Stomach (tissue), 9 donors: ENCODE measurements around the gene PRICKLE2. TPM values are rescaled to one million over a fixed set of nuclear protein-coding genes. Genes with fewer than 3 reads are reported as not detected.

Source experiments
- DNase-seq, 2 donors: peaks; one replicate each; pipeline versions ENCODE4 v3.0.0 to v3.0.0-alpha.2; 2013 to 2019
- H3K27ac ChIP-seq, 5 donors: fragments of 200-600 bp in 4 of 5; sonication (generic) in 4 of 5; one replicate each; pipeline ENCODE4 v1.5.1; 2013 to 2019; ENCODE audit warnings: mild to moderate bottlenecking in 1 of 5, moderate library complexity in 1 of 5
- H3K27me3 ChIP-seq, 3 donors: fragments of 200-600 bp; sonication (generic); one replicate each; pipeline ENCODE4 v1.5.1; 2017 to 2019; ENCODE audit warnings: mixed run types in 1 of 3
- H3K36me3 ChIP-seq, 4 donors: fragments of 200-600 bp; sonication (generic); 1 replicate in 3 of 4; 2 replicates in 1 of 4; pipeline ENCODE4 v1.5.1; 2016 to 2019
- H3K4me1 ChIP-seq, 4 donors: fragments of 200-600 bp; sonication (generic); one replicate each; pipeline ENCODE4 v1.5.1; 2016 to 2019
- H3K4me3 ChIP-seq, 4 donors: fragments of 200-600 bp; sonication (generic) in 3 of 4; one replicate each; pipeline ENCODE4 v1.5.1; 2016 to 2019; ENCODE audit warnings: mild to moderate bottlenecking in 1 of 4
- H3K9me3 ChIP-seq, 4 donors: fragments of 200-600 bp; sonication (generic); one replicate each; pipeline ENCODE4 v1.5.1; 2016 to 2019
- EP300 ChIP-seq: sonication (generic); formaldehyde crosslinking; IDR thresholded peaks from one replicate; pipeline ENCODE4 v1.6.1; 2017; ENCODE audit warnings: antibody characterized with exemption
- POLR2A ChIP-seq, 4 donors: fragments of 450-650 bp; IDR thresholded peaks; one replicate each; pipeline ENCODE4 v1.6.1; 2016; ENCODE audit warnings: antibody characterized with exemption in 4 of 4, control low read depth in 2 of 4, mild to moderate bottlenecking in 1 of 4, moderate library complexity in 1 of 4
- POLR2AphosphoS5 ChIP-seq, 3 donors: sonication (generic); formaldehyde crosslinking; IDR thresholded peaks; one replicate each; pipeline ENCODE4 v1.6.1; 2016; ENCODE audit warnings: antibody characterized with exemption in 3 of 3
- WGBS, 5 donors: extraction: QIAGEN DNeasy Blood & Tissue Kit in 3 of 5; methylation state at CpG; one replicate each; pipeline versions ENCODE4 v1.1.5 to v1.1.7; 2013 to 2018; 5-methylcytosine and 5-hydroxymethylcytosine counted together
- intact Hi-C: fragments of 100-400 bp; cut with DNase I; formaldehyde crosslinking; loops from one replicate; pipeline ENCODE4 v1.15.1; 2023; ENCODE audit warnings: low total_unique reads
- polyA plus RNA-seq, 3 donors: library from polyadenylated mRNA; stranded (reverse); fragments of 200-250 nt; gene quantifications; one replicate each; pipeline ENCODE4 v1.2.3, GENCODE V29; 2013
- total RNA-seq, 5 donors: library from RNA; depleted of rRNA; stranded (reverse); fragments of >200 nt; gene quantifications; one replicate each; pipeline versions ENCODE4 v1.1.0 to v1.2.3, GENCODE V29; 2014 to 2016
- TF ChIP-seq, protein P1 (sequence below), 7 experiments: fragments of 450-650 bp in 4 of 7; fragments of 200-600 bp in 3 of 7; sonication (generic) in 3 of 7; IDR thresholded peaks; one replicate each; pipeline ENCODE4 v1.5.1; 2016 to 2019; ENCODE audit warnings: antibody characterized with exemption in 7 of 7, control low read depth in 2 of 7, mild to moderate bottlenecking in 1 of 7
- donor health status: healthy with polysubstance abuse.
- donor health status: Bipolar disorder and iron deficiency.
- donor health status: healthy.

PRICKLE2 gene
- total and polyA plus RNA-seq, 8 donors, result 3.7 to 59.1 (median 21.0) TPM

DNA sequence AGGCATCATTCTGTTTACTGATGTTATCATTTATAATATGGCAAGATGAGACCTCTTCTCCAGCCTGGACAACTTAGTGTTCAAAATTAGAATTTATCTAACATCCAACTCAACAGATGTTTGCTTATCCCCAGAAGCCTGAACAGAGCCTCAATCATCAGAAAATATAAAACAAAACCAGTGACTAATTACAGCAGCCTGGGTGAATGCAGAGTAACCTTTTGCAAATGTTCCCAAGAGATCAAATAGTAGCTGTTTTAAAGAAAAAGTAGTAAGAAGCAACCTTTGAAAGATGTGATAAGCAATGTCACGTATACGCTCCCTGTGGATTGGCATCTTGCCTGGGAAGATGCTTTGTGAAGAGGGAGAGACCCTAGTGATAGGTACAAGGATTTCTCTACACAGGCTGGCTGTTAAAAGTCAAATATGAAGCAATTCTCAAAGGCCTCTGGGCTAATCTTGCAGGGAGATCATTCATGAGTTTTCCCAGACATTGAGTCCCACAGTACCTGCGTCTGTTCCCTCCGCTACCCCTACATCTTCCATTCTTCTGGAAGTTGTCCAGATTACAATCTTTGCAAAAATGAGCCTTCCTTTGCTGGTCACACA, 39.3 kb upstream of the PRICKLE2 start:
- Histone ChIP-seq H3K4me1 (peaks cover 0 to 59% (median 28%) of the 10 kb centered on the region in 4 donors), H3K27ac (peak overlapping the region in 4 of 5 donors; percentile 54 to 94 (median 87)), H3K36me3 (no peaks in the 10 kb centered on the region), H3K27me3 (peaks cover 0 to 8% (median 5%) of the 10 kb centered on the region in 3 donors), H3K4me3 (peak overlapping the region in 3 of 4 donors; percentile 31 to 65 (median 36)), H3K9me3 (no peaks in the 10 kb centered on the region)
- intact Hi-C loops, result no loop called here
- WGBS, 5 donors, result 47 to 70% (median 56%) methylated on average over 4 of the region's 4 CpGs
- DNase-seq, result no peak
- TF ChIP-seq EP300 (no peak), POLR2A (IDR thresholded peaks at IDR 0.05) (no peak), POLR2AphosphoS5 (IDR thresholded peaks at IDR 0.05) (no peak)
- TF ChIP-seq, protein P1, sequence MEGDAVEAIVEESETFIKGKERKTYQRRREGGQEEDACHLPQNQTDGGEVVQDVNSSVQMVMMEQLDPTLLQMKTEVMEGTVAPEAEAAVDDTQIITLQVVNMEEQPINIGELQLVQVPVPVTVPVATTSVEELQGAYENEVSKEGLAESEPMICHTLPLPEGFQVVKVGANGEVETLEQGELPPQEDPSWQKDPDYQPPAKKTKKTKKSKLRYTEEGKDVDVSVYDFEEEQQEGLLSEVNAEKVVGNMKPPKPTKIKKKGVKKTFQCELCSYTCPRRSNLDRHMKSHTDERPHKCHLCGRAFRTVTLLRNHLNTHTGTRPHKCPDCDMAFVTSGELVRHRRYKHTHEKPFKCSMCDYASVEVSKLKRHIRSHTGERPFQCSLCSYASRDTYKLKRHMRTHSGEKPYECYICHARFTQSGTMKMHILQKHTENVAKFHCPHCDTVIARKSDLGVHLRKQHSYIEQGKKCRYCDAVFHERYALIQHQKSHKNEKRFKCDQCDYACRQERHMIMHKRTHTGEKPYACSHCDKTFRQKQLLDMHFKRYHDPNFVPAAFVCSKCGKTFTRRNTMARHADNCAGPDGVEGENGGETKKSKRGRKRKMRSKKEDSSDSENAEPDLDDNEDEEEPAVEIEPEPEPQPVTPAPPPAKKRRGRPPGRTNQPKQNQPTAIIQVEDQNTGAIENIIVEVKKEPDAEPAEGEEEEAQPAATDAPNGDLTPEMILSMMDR (IDR thresholded peaks at IDR 0.05), result no peak

DNA sequence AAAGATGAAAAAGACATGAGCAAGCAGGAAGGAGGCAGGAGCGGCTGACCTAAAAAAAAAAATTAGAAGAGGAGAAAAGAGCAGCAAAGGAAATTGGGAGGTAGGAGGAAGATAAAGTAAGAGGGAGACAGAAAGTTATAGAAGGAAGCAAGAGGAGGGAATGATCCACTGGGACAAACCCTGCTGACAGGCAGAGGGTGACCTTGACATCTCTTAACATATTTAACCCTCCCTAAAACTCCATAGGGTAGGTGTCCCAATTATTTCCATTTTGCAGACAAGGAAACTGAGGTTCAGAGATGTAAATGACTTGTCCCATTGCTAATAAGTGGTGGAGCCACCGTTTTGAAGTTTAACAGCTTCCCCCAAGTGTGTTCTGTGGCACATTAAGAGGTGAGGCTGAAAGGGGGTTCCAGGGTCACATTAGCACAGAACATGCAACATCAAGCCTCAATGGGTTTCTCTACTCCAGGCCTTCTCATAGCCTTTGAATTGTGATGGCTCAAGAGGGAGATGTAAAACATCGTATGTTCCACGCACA, 37.4 kb upstream of the PRICKLE2 start:
- peak overlapping the region in 1 of 5 donors; percentile 61 for H3K27ac ChIP-seq
- 90 to 94% (median 91%) methylated on average over 4 of the region's 4 CpGs for WGBS, 5 donors
- TF ChIP-seq POLR2AphosphoS5 (IDR thresholded peaks at IDR 0.05) (no peak), EP300 (no peak), POLR2A (IDR thresholded peaks at IDR 0.05) (no peak)
- TF ChIP-seq, protein P1 (IDR thresholded peaks at IDR 0.05), result no peak
- intact Hi-C loops, result no loop called here
- no peak overlapping the region for H3K4me3 ChIP-seq
- DNase-seq, result no peak
- H3K9me3 ChIP-seq, result no peaks in the 10 kb centered on the region
- H3K36me3 ChIP-seq, result no peaks in the 10 kb centered on the region
- H3K27me3 ChIP-seq, result peaks cover 0 to 2% (median 1%) of the 10 kb centered on the region in 3 donors
- peaks cover 0 to 56% (median 26%) of the 10 kb centered on the region in 4 donors for H3K4me1 ChIP-seq

DNA sequence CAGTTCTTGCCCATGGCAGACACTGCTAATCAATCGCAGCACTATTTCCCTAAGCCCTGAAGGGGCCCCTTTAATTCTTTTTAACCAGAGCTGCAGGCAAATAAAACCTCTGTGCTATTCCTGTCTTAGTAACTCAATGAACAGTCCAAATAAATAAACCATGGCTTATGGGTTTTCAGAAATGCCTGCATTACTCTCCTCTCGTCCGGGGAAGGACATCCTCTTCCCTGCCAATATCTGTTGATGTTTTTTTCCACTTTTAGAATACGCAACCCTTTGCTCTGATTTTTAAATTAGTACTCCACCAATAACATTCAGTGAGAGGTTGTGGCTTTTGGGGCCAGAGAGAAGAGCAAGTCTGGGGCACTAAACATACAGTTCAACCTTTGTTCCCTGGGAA, 35.2 kb upstream of the PRICKLE2 start:
- peak overlapping the region in 3 of 5 donors; percentile 44 to 67 (median 61) for H3K27ac ChIP-seq
- H3K36me3 ChIP-seq, result no peaks in the 10 kb centered on the region
- no peaks in the 10 kb centered on the region for H3K9me3 ChIP-seq
- no peak for TF ChIP-seq POLR2A (IDR thresholded peaks at IDR 0.05)
- TF ChIP-seq EP300, result no peak
- peak overlapping the region in 1 of 4 donors; percentile 12 for H3K4me3 ChIP-seq
- peak in 1 of 2 donors; percentile 45 for DNase-seq
- peaks cover 6 to 75% (median 39%) of the 10 kb centered on the region in 4 donors for H3K4me1 ChIP-seq
- no peaks in the 10 kb centered on the region for H3K27me3 ChIP-seq
- WGBS, 5 donors, result 44 to 66% (median 59%) methylated on average over 4 of the region's 4 CpGs
- intact Hi-C loops, result no loop called here

DNA sequence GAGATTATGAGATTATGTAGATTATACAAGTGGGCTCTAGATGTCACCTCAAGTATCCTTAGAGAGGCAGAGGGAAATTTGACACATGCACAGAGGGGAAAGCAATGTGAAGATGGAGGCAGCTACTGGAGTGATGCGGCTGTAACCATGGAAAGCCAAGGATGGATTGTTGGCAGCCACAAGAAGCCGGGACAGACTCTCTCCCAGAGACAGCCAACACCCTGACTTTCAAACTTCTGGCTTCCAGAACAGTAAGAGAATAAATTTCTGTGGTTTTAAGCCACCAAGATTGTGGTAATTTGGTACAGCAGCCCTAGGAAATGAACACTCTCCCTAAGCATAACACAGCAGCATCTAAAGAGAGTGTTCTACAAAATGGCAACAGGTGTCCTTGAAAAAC, 34.4 kb upstream of the PRICKLE2 start:
- Histone ChIP-seq H3K27me3 (no peaks in the 10 kb centered on the region), H3K36me3 (no peaks in the 10 kb centered on the region), H3K27ac (peak overlapping the region in 3 of 5 donors; percentile 44 to 67 (median 61)), H3K4me1 (peaks cover 6 to 78% (median 39%) of the 10 kb centered on the region in 4 donors), H3K4me3 (no peak overlapping the region), H3K9me3 (no peaks in the 10 kb centered on the region)
- TF ChIP-seq, protein P1 (IDR thresholded peaks at IDR 0.05), result no peak
- TF ChIP-seq EP300, result no peak
- no peak for TF ChIP-seq POLR2A (IDR thresholded peaks at IDR 0.05)
- TF ChIP-seq POLR2AphosphoS5 (IDR thresholded peaks at IDR 0.05), result no peak
- intact Hi-C loops, result no loop called here
- WGBS, 5 donors, result 63 to 85% (median 74%) methylated on average over 2 of the region's 2 CpGs
- no peak for DNase-seq
